GM12878 (cell line): ENCODE measurements around the gene CHD5.

Source experiments
- ASH2L ChIP-seq: fragments of 300-600, 200-600 bp; sonication (generic); IDR thresholded peaks from 2 replicates; pipeline ENCODE4 v1.6.1; 2017; ENCODE audit warnings: low read depth, mild to moderate bottlenecking, borderline replicate concordance
- CHD4 ChIP-seq: fragments of 200-600 bp; sonication (generic); IDR thresholded peaks from 2 replicates; pipeline ENCODE4 v1.6.1; 2016; ENCODE audit warnings: mild to moderate bottlenecking
- CTCF ChIP-seq, 3 experiments: IDR thresholded peaks in 2 of 3; conservative IDR thresholded peaks in 1 of 3; 2 replicates each; pipeline ENCODE4 v1.5.1; 2011; ENCODE audit warnings: low read depth in 3 of 3, low read length in 3 of 3, mild to moderate bottlenecking in 3 of 3, control low read depth in 2 of 3, moderate library complexity in 2 of 3, inconsistent platforms in 1 of 3, mixed read lengths in 1 of 3; ENCODE audit not compliant: control insufficient read depth in 2 of 3, insufficient read depth in 1 of 3; ENCODE audit errors: extremely low read depth in 1 of 3
- NRF1 ChIP-seq: conservative IDR thresholded peaks from 2 replicates; pipeline ENCODE4 v1.6.1; 2011; ENCODE audit warnings: mild to moderate bottlenecking, low read depth, low read length, improper control_type of control experiment
- REST ChIP-seq: IDR thresholded peaks from 2 replicates; pipeline ENCODE4 v1.6.1; 2012; ENCODE audit warnings: mild to moderate bottlenecking, low read depth, low read length
- SRF ChIP-seq, 2 experiments: IDR thresholded peaks; 2 replicates each; pipeline ENCODE4 v1.6.1; 2011; ENCODE audit warnings: low read depth in 2 of 2, low read length in 2 of 2, mild to moderate bottlenecking in 1 of 2, moderate library complexity in 1 of 2

- TF ChIP-seq REST (no peak), ASH2L (no peak), CTCF (IDR thresholded peaks at IDR 0.05 in 2 of 3, conservative IDR thresholded peaks at IDR 0.05 in 1 of 3; ENCODE audit: control insufficient read depth in 2 of 3, extremely low read depth in 1 of 3, insufficient read depth in 1 of 3, low read depth in 3 of 3, low read length in 3 of 3) (no peak), SRF (IDR thresholded peaks at IDR 0.05; ENCODE audit: low read depth in 2 of 2, low read length in 2 of 2) (no peak), CHD4 (no peak), NRF1 (no peak)
Measured at GRCh38 chr1:6066680-6067079, 113.4 kb downstream of the CHD5 start.
